ENCODE results near the gene LPO.

LPO gene

DNA sequence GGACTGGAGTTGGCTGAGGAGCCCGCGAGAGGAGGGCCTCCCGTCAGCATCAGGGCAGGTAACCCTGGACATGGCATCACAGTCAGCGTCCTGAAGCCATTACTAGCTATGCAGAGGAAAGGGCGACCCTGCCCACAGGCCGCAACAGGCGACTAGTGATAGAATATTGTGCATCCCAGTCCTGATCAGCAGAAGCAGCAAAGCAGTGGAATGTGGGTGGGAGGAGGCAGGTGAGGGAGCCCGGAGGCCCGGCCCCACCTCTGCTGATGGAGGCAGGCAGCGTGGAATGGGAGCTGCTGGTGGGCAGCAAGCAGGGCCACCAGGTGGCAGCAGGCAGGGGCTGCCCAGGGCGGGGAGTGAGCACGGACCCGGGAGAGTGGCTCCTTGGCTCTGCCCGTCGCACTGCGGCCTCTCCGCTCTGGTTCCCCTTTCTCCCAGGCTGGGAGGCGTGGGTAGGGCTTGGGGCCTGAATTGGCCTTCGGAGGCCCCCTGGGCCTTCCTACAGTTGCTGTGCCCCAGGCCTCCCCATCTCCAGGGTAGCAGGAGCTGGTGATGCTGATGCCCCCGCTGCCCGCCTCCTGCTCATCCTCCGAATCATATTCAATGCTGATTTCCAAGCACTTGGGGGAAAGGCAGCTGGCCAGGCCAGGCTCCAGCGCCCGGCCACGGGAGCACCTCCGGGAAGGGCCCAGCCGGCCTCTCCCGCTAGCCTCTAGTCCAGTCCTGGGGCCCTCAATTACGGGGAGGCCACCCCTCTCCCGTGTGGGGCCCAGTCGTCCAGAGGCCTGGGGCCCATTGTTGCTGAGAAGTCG, 70.0 kb downstream of the LPO start:
- no CpG with 5 or more reads among the region's 32 CpGs for WGBS (ENCODE audit: extremely low coverage, insufficient coverage, low lambda C conversion rate)
- no peak overlapping the region for H3K56ac ChIP-seq (ENCODE audit: low read length)
- no peak overlapping the region for H2BK120ac ChIP-seq (ENCODE audit: low read depth, low read length)
- no peak overlapping the region for H3K9ac ChIP-seq (ENCODE audit: low read length)
- H3K4me2 ChIP-seq (ENCODE audit: low read length) = no peak overlapping the region
- H2BK5ac ChIP-seq (ENCODE audit: low read length) = no peak overlapping the region
- no peaks in the 10 kb centered on the region for H3K27me3 ChIP-seq (ENCODE audit: insufficient read depth, low read length, poor library complexity)
- H3K4me1 ChIP-seq (ENCODE audit: control insufficient read depth, low read depth, low read length) = no peaks in the 10 kb centered on the region
- H3K18ac ChIP-seq (ENCODE audit: low read length) = no peak overlapping the region
- no peak overlapping the region for H2BK15ac ChIP-seq (replicated peaks; ENCODE audit: low read depth)
- peak; percentile 75 for DNase-seq
- H3K23ac ChIP-seq (ENCODE audit: low read length) = no peak overlapping the region
- no peak overlapping the region for H3K27ac ChIP-seq (ENCODE audit: low read depth, low read length)
- H3K4ac ChIP-seq (ENCODE audit: low read depth, low read length) = no peak overlapping the region
- no peak overlapping the region for H2AK5ac ChIP-seq (ENCODE audit: low read length)
- H3K79me1 ChIP-seq (ENCODE audit: low read length) = no peaks in the 10 kb centered on the region
- H3K36me3 ChIP-seq (ENCODE audit: control insufficient read depth, insufficient read depth, low read length) = no peaks in the 10 kb centered on the region
- H3K4me3 ChIP-seq (ENCODE audit: low read length) = no peak overlapping the region
- H4K5ac ChIP-seq (ENCODE audit: low read length) = no peak overlapping the region
- no peak overlapping the region for H4K8ac ChIP-seq (ENCODE audit: low read depth, low read length)
- no peaks in the 10 kb centered on the region for H3K79me2 ChIP-seq (ENCODE audit: control insufficient read depth, insufficient read depth, low read length)

DNA sequence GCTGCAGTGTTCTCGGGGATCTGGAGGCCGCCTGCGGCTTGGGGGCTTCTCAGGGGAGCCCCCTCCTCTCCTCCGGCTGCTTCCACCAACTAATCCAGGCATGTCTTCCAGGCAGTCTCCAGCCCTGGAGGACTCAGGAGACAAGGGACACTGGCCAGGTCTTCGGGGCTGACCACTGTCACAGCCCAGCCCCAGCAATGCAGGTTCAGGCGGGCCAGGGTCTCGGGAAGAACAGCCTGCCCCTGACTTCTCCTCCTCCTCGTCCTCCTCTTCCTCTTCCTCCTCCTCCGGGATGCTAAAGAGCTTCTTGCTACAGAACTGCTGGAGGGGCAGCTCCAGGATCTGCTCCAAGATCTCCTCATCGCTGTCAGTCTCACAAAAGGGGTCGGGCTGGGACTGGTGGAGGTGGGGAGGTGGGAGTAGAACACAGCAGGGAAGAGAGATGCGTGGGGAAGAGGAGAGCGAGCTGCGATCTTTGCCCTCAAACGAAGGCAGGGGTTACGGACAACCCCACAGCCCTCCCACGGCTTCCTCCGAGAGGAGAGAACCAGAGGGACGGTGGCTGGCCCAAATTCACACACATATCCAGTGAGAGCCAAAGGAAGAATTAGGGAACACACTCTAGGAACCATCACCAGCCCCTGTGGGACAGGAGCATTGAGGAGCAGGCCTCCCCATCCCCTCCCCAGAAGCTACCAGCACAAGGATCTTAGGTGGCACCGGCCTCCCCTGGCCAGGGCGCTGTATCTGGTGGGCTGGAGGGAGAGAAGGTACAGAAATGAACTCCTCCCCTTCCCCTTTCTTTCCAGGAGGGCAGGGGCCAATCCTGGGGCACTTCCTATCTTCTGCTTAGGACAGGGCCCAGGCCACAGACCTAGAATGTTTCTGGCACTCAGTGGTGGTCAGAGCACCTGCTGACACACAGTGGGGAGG, 70.9 kb downstream of the LPO start:
- H3K18ac ChIP-seq (ENCODE audit: low read length) = no peak overlapping the region
- H4K8ac ChIP-seq (ENCODE audit: low read depth, low read length) = no peak overlapping the region
- no peak overlapping the region for H3K4ac ChIP-seq (ENCODE audit: low read depth, low read length)
- H2BK5ac ChIP-seq (ENCODE audit: low read length) = no peak overlapping the region
- no peaks in the 10 kb centered on the region for H3K79me1 ChIP-seq (ENCODE audit: low read length)
- WGBS (ENCODE audit: extremely low coverage, insufficient coverage, low lambda C conversion rate) = no CpG with 5 or more reads among the region's 21 CpGs
- H3K36me3 ChIP-seq (ENCODE audit: control insufficient read depth, insufficient read depth, low read length) = no peaks in the 10 kb centered on the region
- H3K23ac ChIP-seq (ENCODE audit: low read length) = no peak overlapping the region
- no peak overlapping the region for H3K4me2 ChIP-seq (ENCODE audit: low read length)
- H2BK120ac ChIP-seq (ENCODE audit: low read depth, low read length) = no peak overlapping the region
- no peaks in the 10 kb centered on the region for H3K27me3 ChIP-seq (ENCODE audit: insufficient read depth, low read length, poor library complexity)
- no peak overlapping the region for H2AK5ac ChIP-seq (ENCODE audit: low read length)
- no peak overlapping the region for H3K56ac ChIP-seq (ENCODE audit: low read length)
- H3K79me2 ChIP-seq (ENCODE audit: control insufficient read depth, insufficient read depth, low read length) = no peaks in the 10 kb centered on the region
- H3K9ac ChIP-seq (ENCODE audit: low read length) = no peak overlapping the region
- H3K4me3 ChIP-seq (ENCODE audit: low read length) = no peak overlapping the region
- H2BK15ac ChIP-seq (replicated peaks; ENCODE audit: low read depth) = no peak overlapping the region
- H3K27ac ChIP-seq (ENCODE audit: low read depth, low read length) = no peak overlapping the region
- H4K5ac ChIP-seq (ENCODE audit: low read length) = no peak overlapping the region
- no peaks in the 10 kb centered on the region for H3K4me1 ChIP-seq (ENCODE audit: control insufficient read depth, low read depth, low read length)
- DNase-seq = no peak

DNA sequence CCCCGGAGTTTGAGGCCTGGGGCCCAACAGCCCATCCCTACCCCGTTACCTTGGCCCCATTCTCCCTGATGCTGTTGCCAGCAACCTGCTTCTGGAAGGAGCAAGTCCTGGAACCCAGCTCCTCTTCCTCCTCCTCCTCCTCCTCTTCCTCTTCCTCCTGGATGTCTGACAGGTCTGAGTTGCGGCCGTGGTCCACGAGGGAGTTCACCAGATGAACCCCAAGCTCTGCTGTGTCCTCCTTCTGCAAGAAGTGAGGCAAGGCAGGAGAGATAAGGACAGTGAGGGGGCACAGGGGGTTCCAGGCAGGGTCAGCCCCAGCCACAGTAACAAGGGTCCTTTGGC, 71.5 kb downstream of the LPO start:
- Histone ChIP-seq H3K18ac (ENCODE audit: low read length) (no peak overlapping the region), H3K4ac (ENCODE audit: low read depth, low read length) (no peak overlapping the region), H2BK120ac (ENCODE audit: low read depth, low read length) (no peak overlapping the region), H3K27me3 (ENCODE audit: insufficient read depth, low read length, poor library complexity) (no peaks in the 10 kb centered on the region), H2AK5ac (ENCODE audit: low read length) (no peak overlapping the region), H2BK15ac (replicated peaks; ENCODE audit: low read depth) (no peak overlapping the region), H4K8ac (ENCODE audit: low read depth, low read length) (no peak overlapping the region), H3K9ac (ENCODE audit: low read length) (no peak overlapping the region), H3K79me1 (ENCODE audit: low read length) (no peaks in the 10 kb centered on the region), H3K4me3 (ENCODE audit: low read length) (no peak overlapping the region), H3K4me2 (ENCODE audit: low read length) (no peak overlapping the region), H3K79me2 (ENCODE audit: control insufficient read depth, insufficient read depth, low read length) (no peaks in the 10 kb centered on the region), H3K23ac (ENCODE audit: low read length) (no peak overlapping the region), H3K56ac (ENCODE audit: low read length) (no peak overlapping the region), H4K5ac (ENCODE audit: low read length) (no peak overlapping the region), H3K36me3 (ENCODE audit: control insufficient read depth, insufficient read depth, low read length) (no peaks in the 10 kb centered on the region), H2BK5ac (ENCODE audit: low read length) (no peak overlapping the region), H3K27ac (ENCODE audit: low read depth, low read length) (no peak overlapping the region), H3K4me1 (ENCODE audit: control insufficient read depth, low read depth, low read length) (no peaks in the 10 kb centered on the region)
- WGBS (ENCODE audit: extremely low coverage, insufficient coverage, low lambda C conversion rate) = no CpG with 5 or more reads among the region's 5 CpGs
- DNase-seq = no peak

DNA sequence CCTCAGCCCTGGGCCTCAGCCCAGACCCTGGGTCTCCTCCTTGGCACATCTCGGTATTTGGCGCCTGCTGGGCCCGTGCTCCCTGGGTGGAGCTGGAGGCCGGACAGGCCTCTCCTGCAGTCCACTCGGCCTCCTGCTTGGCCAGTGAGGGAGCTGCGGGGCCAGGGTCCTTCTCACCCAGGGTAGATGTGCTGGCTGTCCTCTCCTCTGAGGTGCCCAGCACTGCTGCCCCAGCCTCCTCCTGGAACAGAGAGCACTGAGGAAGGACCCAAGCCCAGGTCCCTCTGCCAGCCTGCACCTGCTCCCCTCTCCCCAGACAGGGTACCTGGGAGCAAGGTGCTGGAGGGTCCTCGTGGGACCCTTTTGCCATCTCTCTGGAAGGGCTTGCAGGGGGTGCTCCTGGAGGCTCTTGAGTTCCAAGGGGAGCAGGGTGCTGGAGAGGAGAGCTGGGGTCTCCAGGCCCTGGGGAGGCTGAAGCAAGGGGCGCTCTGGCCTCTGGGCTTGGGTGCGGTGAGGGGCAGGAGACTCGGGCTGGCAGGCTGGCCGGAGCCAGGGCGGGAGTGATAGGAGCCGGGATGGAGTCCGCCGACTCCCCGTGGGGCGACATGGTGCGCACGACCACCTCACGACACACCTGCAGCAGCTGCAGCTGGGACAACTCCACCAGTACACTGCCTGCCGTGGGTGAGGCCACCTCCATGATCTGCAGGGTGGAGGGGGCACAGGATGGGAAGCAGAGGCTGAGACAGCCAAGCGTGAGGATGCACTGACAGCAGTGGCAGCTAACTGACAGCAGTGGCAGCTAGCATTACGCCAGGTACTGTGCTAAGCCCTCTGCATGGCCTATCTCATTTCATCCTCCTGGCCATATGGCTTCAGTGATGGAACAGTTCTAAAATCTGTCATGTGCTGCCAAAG, 72.4 kb downstream of the LPO start:
- H2BK5ac ChIP-seq (ENCODE audit: low read length) = no peak overlapping the region
- no peaks in the 10 kb centered on the region for H3K79me1 ChIP-seq (ENCODE audit: low read length)
- no peak overlapping the region for H4K8ac ChIP-seq (ENCODE audit: low read depth, low read length)
- no peak overlapping the region for H4K5ac ChIP-seq (ENCODE audit: low read length)
- H3K4me3 ChIP-seq (ENCODE audit: low read length) = no peak overlapping the region
- no peak overlapping the region for H3K4ac ChIP-seq (ENCODE audit: low read depth, low read length)
- H2AK5ac ChIP-seq (ENCODE audit: low read length) = no peak overlapping the region
- WGBS (ENCODE audit: extremely low coverage, insufficient coverage, low lambda C conversion rate) = no CpG with 5 or more reads among the region's 23 CpGs
- DNase-seq = no peak
- H3K36me3 ChIP-seq (ENCODE audit: control insufficient read depth, insufficient read depth, low read length) = no peaks in the 10 kb centered on the region
- no peak overlapping the region for H3K18ac ChIP-seq (ENCODE audit: low read length)
- no peak overlapping the region for H3K23ac ChIP-seq (ENCODE audit: low read length)
- no peaks in the 10 kb centered on the region for H3K4me1 ChIP-seq (ENCODE audit: control insufficient read depth, low read depth, low read length)
- H3K27me3 ChIP-seq (ENCODE audit: insufficient read depth, low read length, poor library complexity) = no peaks in the 10 kb centered on the region
- H3K79me2 ChIP-seq (ENCODE audit: control insufficient read depth, insufficient read depth, low read length) = no peaks in the 10 kb centered on the region
- H3K9ac ChIP-seq (ENCODE audit: low read length) = no peak overlapping the region
- no peak overlapping the region for H3K27ac ChIP-seq (ENCODE audit: low read depth, low read length)
- H2BK15ac ChIP-seq (replicated peaks; ENCODE audit: low read depth) = no peak overlapping the region
- H2BK120ac ChIP-seq (ENCODE audit: low read depth, low read length) = no peak overlapping the region
- H3K56ac ChIP-seq (ENCODE audit: low read length) = no peak overlapping the region
- H3K4me2 ChIP-seq (ENCODE audit: low read length) = no peak overlapping the region

DNA sequence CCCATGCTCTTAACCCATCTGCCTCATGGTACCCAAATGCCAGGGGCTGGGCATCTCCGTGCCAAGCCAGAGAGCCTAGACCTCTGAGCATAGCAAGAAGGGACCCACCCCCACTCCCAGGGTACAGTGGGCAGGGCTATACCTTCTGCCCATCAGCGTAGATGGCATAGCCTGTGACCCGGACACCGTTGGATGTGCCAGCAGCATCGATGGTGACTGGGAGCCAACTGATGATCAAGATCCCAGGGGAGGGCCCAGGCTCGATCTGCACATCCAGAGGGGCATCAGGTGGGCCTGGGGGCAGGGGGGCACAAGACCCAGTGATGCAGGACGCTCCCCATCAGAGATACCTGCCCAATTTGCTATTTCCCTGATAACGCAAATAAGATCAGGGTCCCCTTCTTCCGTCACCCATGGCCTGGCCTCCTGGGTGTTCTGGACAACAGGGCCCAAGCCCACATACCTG, 73.1 kb downstream of the LPO start:
- Histone ChIP-seq H4K5ac (ENCODE audit: low read length) (no peak overlapping the region), H3K27me3 (ENCODE audit: insufficient read depth, low read length, poor library complexity) (no peaks in the 10 kb centered on the region)
- no peak for DNase-seq

More for the DNA sequence above, 73.1 kb downstream of the LPO start:
- WGBS (ENCODE audit: extremely low coverage, insufficient coverage, low lambda C conversion rate) = no CpG with 5 or more reads among the region's 9 CpGs
- Histone ChIP-seq H3K36me3 (ENCODE audit: control insufficient read depth, insufficient read depth, low read length) (no peaks in the 10 kb centered on the region), H2AK5ac (ENCODE audit: low read length) (no peak overlapping the region), H3K4ac (ENCODE audit: low read depth, low read length) (no peak overlapping the region), H4K8ac (ENCODE audit: low read depth, low read length) (no peak overlapping the region), H3K79me1 (ENCODE audit: low read length) (no peaks in the 10 kb centered on the region), H2BK5ac (ENCODE audit: low read length) (no peak overlapping the region), H3K56ac (ENCODE audit: low read length) (no peak overlapping the region), H2BK15ac (replicated peaks; ENCODE audit: low read depth) (no peak overlapping the region), H3K79me2 (ENCODE audit: control insufficient read depth, insufficient read depth, low read length) (no peaks in the 10 kb centered on the region), H3K4me3 (ENCODE audit: low read length) (no peak overlapping the region), H3K27ac (ENCODE audit: low read depth, low read length) (no peak overlapping the region), H3K18ac (ENCODE audit: low read length) (no peak overlapping the region), H3K4me1 (ENCODE audit: control insufficient read depth, low read depth, low read length) (no peaks in the 10 kb centered on the region), H3K9ac (ENCODE audit: low read length) (no peak overlapping the region), H3K4me2 (ENCODE audit: low read length) (no peak overlapping the region), H3K23ac (ENCODE audit: low read length) (no peak overlapping the region), H2BK120ac (ENCODE audit: low read depth, low read length) (no peak overlapping the region)
